Trophoblast cell (in vitro differentiated cells and primary cell): ENCODE results near the gene TLE3.
"Not testable (repeated sequence)": the region's sequence is repeated elsewhere in the genome, so short reads cannot be mapped to it uniquely, and the experiment has no call there.

Experiments
- DNase-seq, 2 donors: peaks; one replicate each; pipeline ENCODE4 v3.0.0-alpha.2; 2016
- H2AFZ ChIP-seq: 2 replicates; pipeline ENCODE4 v1.6.1; 2013; ENCODE audit warnings: low read length, moderate library complexity, mild to moderate bottlenecking; ENCODE audit not compliant: insufficient read depth, poor library complexity
- H2AK5ac ChIP-seq: 2 replicates; pipeline ENCODE4 v1.6.1; 2013; ENCODE audit warnings: mild to moderate bottlenecking, low read length
- H2BK120ac ChIP-seq: 2 replicates; pipeline ENCODE4 v1.6.1; 2013; ENCODE audit warnings: low read length, mild to moderate bottlenecking, moderate library complexity; ENCODE audit not compliant: insufficient read depth, poor library complexity
- H2BK12ac ChIP-seq: 2 replicates; pipeline ENCODE4 v1.6.1; 2013; ENCODE audit warnings: mild to moderate bottlenecking, low read length, moderate library complexity
- H2BK5ac ChIP-seq: 2 replicates; pipeline ENCODE4 v1.6.1; 2013; ENCODE audit warnings: low read length, low read depth, moderate library complexity, mild to moderate bottlenecking; ENCODE audit not compliant: poor library complexity
- H3K14ac ChIP-seq: 2 replicates; pipeline ENCODE4 v1.6.1; 2013; ENCODE audit warnings: mild to moderate bottlenecking, low read length
- H3K18ac ChIP-seq: 2 replicates; pipeline ENCODE4 v1.6.1; 2013; ENCODE audit warnings: mild to moderate bottlenecking, low read length
- H3K23ac ChIP-seq: 2 replicates; pipeline ENCODE4 v1.6.1; 2013; ENCODE audit warnings: low read length
- H3K27ac ChIP-seq: 2 replicates; pipeline ENCODE4 v1.5.1; 2013; ENCODE audit warnings: low read depth, mild to moderate bottlenecking, inconsistent platforms, low read length, moderate library complexity
- H3K27me3 ChIP-seq: 2 replicates; pipeline ENCODE4 v1.6.1; 2013; ENCODE audit warnings: inconsistent platforms, mild to moderate bottlenecking, low read length, moderate library complexity; ENCODE audit not compliant: insufficient read depth
- H3K36me3 ChIP-seq, 2 experiments: 1 replicate in 1 of 2; 2 replicates in 1 of 2; pipeline ENCODE4 v1.6.1; 2013; ENCODE audit warnings: low read length in 2 of 2, mild to moderate bottlenecking in 2 of 2, moderate library complexity in 1 of 2; ENCODE audit not compliant: insufficient read depth in 2 of 2, control insufficient read depth in 1 of 2
- H3K4ac ChIP-seq: 2 replicates; pipeline ENCODE4 v1.6.1; 2013; ENCODE audit warnings: low read depth, mild to moderate bottlenecking, low read length, moderate library complexity
- H3K4me1 ChIP-seq, 2 experiments: 1 replicate in 1 of 2; 2 replicates in 1 of 2; pipeline ENCODE4 v1.6.1; 2013; ENCODE audit warnings: low read length in 2 of 2, mild to moderate bottlenecking in 2 of 2, moderate library complexity in 1 of 2; ENCODE audit not compliant: insufficient read depth in 2 of 2, control insufficient read depth in 1 of 2
- H3K4me2 ChIP-seq: 2 replicates; pipeline ENCODE4 v1.6.1; 2013; ENCODE audit warnings: inconsistent platforms, mild to moderate bottlenecking, low read length, moderate library complexity
- H3K4me3 ChIP-seq: 2 replicates; pipeline ENCODE4 v1.5.1; 2013; ENCODE audit warnings: mild to moderate bottlenecking, low read depth, low read length, inconsistent platforms
- H3K79me1 ChIP-seq: one replicate; pipeline ENCODE4 v1.6.1; 2013; ENCODE audit warnings: low read length
- H3K79me2 ChIP-seq: 2 replicates; pipeline ENCODE4 v1.6.1; 2013; ENCODE audit warnings: low read length, mild to moderate bottlenecking; ENCODE audit not compliant: control insufficient read depth, insufficient read depth, poor library complexity
- H3K9ac ChIP-seq: 2 replicates; pipeline ENCODE4 v1.6.1; 2013; ENCODE audit warnings: mild to moderate bottlenecking, low read length
- H3K9me3 ChIP-seq: 2 replicates; pipeline ENCODE4 v1.6.1; 2013; ENCODE audit warnings: low read depth, mild to moderate bottlenecking, control low read depth, inconsistent platforms, low read length; ENCODE audit not compliant: insufficient read depth
- H4K12ac ChIP-seq: 2 replicates; pipeline ENCODE4 v1.6.1; 2013; ENCODE audit warnings: low read depth, mild to moderate bottlenecking, low read length, moderate library complexity
- H4K8ac ChIP-seq: 2 replicates; pipeline ENCODE4 v1.6.1; 2013; ENCODE audit warnings: low read depth, mild to moderate bottlenecking, low read length, moderate library complexity
- H4K91ac ChIP-seq: one replicate; pipeline ENCODE4 v1.6.1; 2013; ENCODE audit warnings: low read depth, mild to moderate bottlenecking, low read length, moderate library complexity
- WGBS: extraction: QIAGEN DNeasy Blood & Tissue Kit; methylation state at CpG from one replicate; pipeline ENCODE4 v1.1.7; 2013; ENCODE audit warnings: missing lambda C conversion rate; ENCODE audit not compliant: insufficient read length, insufficient coverage; ENCODE audit errors: extremely low coverage; 5-methylcytosine and 5-hydroxymethylcytosine counted together

Gene TLE3

DNA sequence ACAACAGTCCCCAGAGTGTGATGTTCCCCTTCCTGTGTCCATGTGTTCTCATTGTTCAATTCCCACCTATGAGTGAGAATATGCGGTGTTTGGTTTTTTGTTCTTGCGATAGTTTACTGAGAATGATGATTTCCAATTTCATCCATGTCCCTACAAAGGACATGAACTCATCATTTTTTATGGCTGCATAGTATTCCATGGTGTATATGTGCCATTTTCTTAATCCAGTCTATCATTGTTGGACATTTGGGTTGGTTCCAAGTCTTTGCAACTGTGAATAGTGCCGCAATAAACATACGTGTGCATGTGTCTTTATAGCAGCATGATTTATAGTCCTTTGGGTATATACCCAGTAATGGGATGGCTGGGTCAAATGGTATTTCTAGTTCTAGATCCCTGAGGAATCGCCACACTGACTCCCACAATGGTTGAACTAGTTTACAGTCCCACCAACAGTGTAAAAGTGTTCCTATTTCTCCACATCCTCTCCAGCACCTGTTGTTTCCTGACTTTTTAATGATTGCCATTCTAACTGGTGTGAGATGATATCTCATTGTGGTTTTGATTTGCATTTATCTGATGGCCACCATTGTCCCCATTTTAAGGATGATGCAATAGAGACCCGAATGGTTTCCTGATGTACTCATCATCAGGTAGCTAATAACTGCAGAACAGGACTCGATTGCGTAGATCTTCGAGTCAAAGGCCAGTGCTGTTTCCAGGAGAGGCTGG lies 15.0 kb upstream of the TLE3 start:
- not testable (repeated sequence) for H3K27me3 ChIP-seq, H2BK5ac ChIP-seq, H4K91ac ChIP-seq, H3K23ac ChIP-seq, H2BK120ac ChIP-seq, H3K14ac ChIP-seq, H3K79me1 ChIP-seq, H3K9me3 ChIP-seq, H3K79me2 ChIP-seq, H3K27ac ChIP-seq, H4K8ac ChIP-seq, H2BK12ac ChIP-seq, H2AK5ac ChIP-seq, H3K36me3 ChIP-seq, H3K4ac ChIP-seq, H3K4me2 ChIP-seq, H3K9ac ChIP-seq, H3K4me3 ChIP-seq, DNase-seq, H3K18ac ChIP-seq, H2AFZ ChIP-seq, H4K12ac ChIP-seq
- H3K4me1 ChIP-seq: peaks cover 18 to 26% of the 10 kb centered on the region in 2 experiments
- no CpG with 5 or more reads among the region's 9 CpGs for WGBS

DNA sequence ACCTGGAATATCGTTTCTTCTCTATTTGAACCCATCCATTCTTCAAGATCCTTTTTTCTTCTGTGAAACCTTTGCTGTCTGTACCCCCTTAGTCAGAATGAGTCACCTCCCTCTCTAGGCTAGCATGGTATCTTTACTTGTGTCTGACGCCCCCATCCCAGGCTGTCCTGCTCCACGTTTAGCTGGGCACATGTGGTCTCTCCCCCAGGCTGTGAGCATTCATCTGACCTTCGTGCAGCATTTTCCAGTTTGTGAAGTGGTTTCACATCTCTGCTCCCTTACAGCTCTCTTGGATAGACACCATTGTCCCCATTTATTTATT lies 14.3 kb upstream of the TLE3 start:
- H2BK5ac ChIP-seq: no peak overlapping the region
- H3K4me1 ChIP-seq: peaks cover 18 to 26% of the 10 kb centered on the region in 2 experiments
- no peak overlapping the region for H3K4me2 ChIP-seq
- H2BK12ac ChIP-seq: no peak overlapping the region
- H3K14ac ChIP-seq: no peak overlapping the region
- H4K91ac ChIP-seq: no peak overlapping the region
- peaks cover 6% of the 10 kb centered on the region for H3K79me1 ChIP-seq
- no peak overlapping the region for H3K18ac ChIP-seq
- H3K27ac ChIP-seq: no peak overlapping the region
- no peak overlapping the region for H3K9ac ChIP-seq
- H2AK5ac ChIP-seq: no peak overlapping the region
- DNase-seq: no peak
- no peaks in the 10 kb centered on the region for H3K79me2 ChIP-seq
- H3K23ac ChIP-seq: no peak overlapping the region
- H3K27me3 ChIP-seq: peaks cover 4% of the 10 kb centered on the region
- no peak overlapping the region for H3K4ac ChIP-seq
- no peak overlapping the region for H2BK120ac ChIP-seq
- no peak overlapping the region for H4K8ac ChIP-seq
- no peak overlapping the region for H3K4me3 ChIP-seq
- WGBS: no CpG with 5 or more reads among the region's 4 CpGs
- H4K12ac ChIP-seq: no peak overlapping the region
- no peaks in the 10 kb centered on the region for H3K9me3 ChIP-seq
- H3K36me3 ChIP-seq: no peaks in the 10 kb centered on the region
- no peak overlapping the region for H2AFZ ChIP-seq

DNA sequence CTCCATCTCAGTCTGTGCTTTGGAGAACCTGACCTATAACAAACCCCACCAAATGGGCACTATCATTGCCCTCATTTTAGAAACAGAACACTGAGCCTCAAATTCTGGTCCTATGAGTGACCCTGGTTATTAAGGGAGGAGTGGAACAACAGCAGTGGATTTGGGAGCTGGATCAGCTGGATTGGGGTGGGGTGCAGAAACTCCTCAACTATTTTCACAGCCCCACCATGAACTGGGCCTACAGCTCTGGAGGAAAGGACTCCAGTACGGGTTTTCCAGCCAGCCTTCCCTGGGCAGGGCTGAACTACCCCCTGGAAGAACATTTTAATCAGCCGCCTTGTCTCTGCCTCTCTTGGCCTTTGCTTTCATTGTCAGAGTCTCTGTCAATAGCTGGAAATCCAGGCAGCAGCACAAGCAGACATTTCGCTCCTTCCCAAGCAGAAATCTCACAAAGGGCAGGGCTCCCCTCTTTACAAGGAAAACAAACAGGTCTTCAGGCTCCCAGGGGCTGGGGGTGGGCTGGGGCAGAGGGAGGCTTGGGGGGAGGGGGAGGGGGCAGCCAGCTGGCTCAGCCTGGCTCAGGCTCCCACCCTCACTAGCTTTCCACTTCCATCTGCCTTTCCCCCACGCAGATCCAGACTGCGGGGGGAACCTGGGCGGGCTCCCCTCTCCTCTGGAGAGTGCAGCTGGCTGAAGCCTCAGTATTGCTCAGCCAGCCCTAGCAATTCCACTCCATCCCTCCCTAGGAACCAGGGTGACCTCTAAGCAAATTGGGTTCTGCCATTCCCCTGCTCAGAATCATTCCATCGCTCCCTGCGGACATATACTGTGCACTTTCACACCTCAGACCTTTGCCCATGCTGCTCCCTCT lies 13.7 kb upstream of the TLE3 start:
- H2AFZ ChIP-seq: no peak overlapping the region
- no peak overlapping the region for H4K8ac ChIP-seq
- H2BK5ac ChIP-seq: peak overlapping the region; percentile 61
- H3K23ac ChIP-seq: no peak overlapping the region
- peak in 1 of 2 donors; percentile 70 for DNase-seq
- WGBS: no CpG with 5 or more reads among the region's 8 CpGs
- H3K4me3 ChIP-seq: no peak overlapping the region
- peak overlapping the region; percentile 42 for H4K91ac ChIP-seq
- no peak overlapping the region for H3K9ac ChIP-seq
- H3K9me3 ChIP-seq: no peaks in the 10 kb centered on the region
- H3K4ac ChIP-seq: no peak overlapping the region
- no peaks in the 10 kb centered on the region for H3K36me3 ChIP-seq
- no peaks in the 10 kb centered on the region for H3K79me2 ChIP-seq
- H3K4me1 ChIP-seq: peaks cover 18 to 26% of the 10 kb centered on the region in 2 experiments
- no peak overlapping the region for H2BK120ac ChIP-seq
- no peak overlapping the region for H2BK12ac ChIP-seq
- H3K79me1 ChIP-seq: peaks cover 6% of the 10 kb centered on the region
- no peak overlapping the region for H4K12ac ChIP-seq
- H3K4me2 ChIP-seq: peak overlapping the region; percentile 29
- H3K27me3 ChIP-seq: peaks cover 4% of the 10 kb centered on the region
- peak overlapping the region; percentile 40 for H3K14ac ChIP-seq
- no peak overlapping the region for H2AK5ac ChIP-seq
- no peak overlapping the region for H3K18ac ChIP-seq
- no peak overlapping the region for H3K27ac ChIP-seq

DNA sequence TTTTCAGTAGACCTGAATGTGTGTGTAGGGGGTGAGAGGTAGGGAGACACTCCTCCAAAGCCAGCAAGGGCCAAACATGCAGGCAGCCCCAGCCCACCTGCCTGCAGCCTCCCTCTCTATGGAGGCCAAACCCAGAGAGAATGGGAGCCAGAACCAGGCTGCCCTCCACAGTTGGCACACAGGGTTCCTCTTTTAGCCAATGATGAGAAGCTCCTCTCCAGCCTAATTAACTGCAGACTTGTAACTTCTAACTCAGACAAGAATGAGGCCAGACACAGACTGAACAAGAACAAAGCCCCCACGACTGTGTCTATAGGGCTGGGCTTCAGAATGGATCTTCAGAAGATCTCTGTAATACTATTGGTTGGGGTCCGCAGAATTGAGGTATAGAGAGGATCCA lies 12.3 kb upstream of the TLE3 start:
- Histone ChIP-seq H3K27ac (no peak overlapping the region), H4K91ac (no peak overlapping the region), H2BK12ac (no peak overlapping the region), H3K27me3 (peaks cover 4% of the 10 kb centered on the region), H2AK5ac (no peak overlapping the region), H2BK5ac (no peak overlapping the region), H3K9ac (no peak overlapping the region), H3K14ac (no peak overlapping the region), H3K4me2 (no peak overlapping the region), H3K79me1 (peaks cover 6% of the 10 kb centered on the region), H3K4me3 (peak overlapping the region; percentile 4), H4K8ac (no peak overlapping the region), H3K36me3 (no peaks in the 10 kb centered on the region), H2BK120ac (no peak overlapping the region), H3K4me1 (peaks cover 18 to 25% of the 10 kb centered on the region in 2 experiments), H3K79me2 (no peaks in the 10 kb centered on the region), H2AFZ (no peak overlapping the region), H3K9me3 (no peaks in the 10 kb centered on the region), H4K12ac (no peak overlapping the region), H3K4ac (no peak overlapping the region), H3K18ac (no peak overlapping the region), H3K23ac (no peak overlapping the region)
- no CpG with 5 or more reads among the region's 2 CpGs for WGBS
- no peak for DNase-seq
